Central memory CD8-positive, alpha-beta T cell (primary cell): ENCODE measurements around the gene ZNF554.
"Not testable (repeated sequence)": the region's sequence is repeated elsewhere in the genome, so short reads cannot be mapped to it uniquely, and the experiment has no call there.

Source experiments
- ATAC-seq: fragments of 150-1000 bp; cut with Tn5 transposase; replicated peaks from 2 replicates; pipeline ENCODE4 v1.10.0; 2022; ENCODE audit warnings: mild to moderate bottlenecking, moderate FRiP score, moderate number of reproducible peaks; ENCODE audit not compliant: poor library complexity, severe bottlenecking; ENCODE audit errors: extremely low read depth
- DNase-seq, 2 donors: peaks; one replicate each; pipeline ENCODE4 v3.0.0; 2021; ENCODE audit warnings: low spot score in 2 of 2
- H3K27ac Mint-ChIP-seq: one replicate; pipeline ENCODE4 v1.8.0; 2022; ENCODE audit warnings: low read depth, mild to moderate bottlenecking, moderate library complexity, mixed read lengths
- H3K27me3 Mint-ChIP-seq: one replicate; pipeline ENCODE4 v1.8.0; 2022; ENCODE audit warnings: mixed read lengths
- H3K36me3 Mint-ChIP-seq: one replicate; pipeline ENCODE4 v1.8.0; 2022; ENCODE audit warnings: mild to moderate bottlenecking, moderate library complexity, mixed read lengths; ENCODE audit not compliant: insufficient read depth
- H3K4me1 Mint-ChIP-seq: one replicate; pipeline ENCODE4 v1.8.0; 2022; ENCODE audit warnings: mixed read lengths
- H3K4me3 Mint-ChIP-seq: one replicate; pipeline ENCODE4 v1.8.0; 2022; ENCODE audit warnings: mild to moderate bottlenecking, moderate library complexity, mixed read lengths
- H3K9me3 Mint-ChIP-seq: one replicate; pipeline ENCODE4 v1.8.0; 2022; ENCODE audit warnings: mixed read lengths

The ZNF554 gene

GRCh38 chr19:2813235-2814160 is 6.2 kb upstream of the ZNF554 start:
- Mint-ChIP-seq H3K4me3 (no peak overlapping the region), H3K9me3 (no peaks in the 10 kb centered on the region), H3K27me3 (no peaks in the 10 kb centered on the region), H3K4me1 (no peaks in the 10 kb centered on the region), H3K36me3 (peaks cover 1% of the 10 kb centered on the region), H3K27ac (no peak overlapping the region)
- no peak for DNase-seq
- ATAC-seq = no peak

- H3K27me3 Mint-ChIP-seq = no peaks in the 10 kb centered on the region
- no peaks in the 10 kb centered on the region for H3K9me3 Mint-ChIP-seq
- ATAC-seq (no peak), DNase-seq (no peak)
- no peak overlapping the region for H3K27ac Mint-ChIP-seq
- H3K4me3 Mint-ChIP-seq = no peak overlapping the region
- H3K36me3 Mint-ChIP-seq = peaks cover 1% of the 10 kb centered on the region
- no peaks in the 10 kb centered on the region for H3K4me1 Mint-ChIP-seq
Measured at GRCh38 chr19:2814426-2814825, 5.2 kb upstream of the ZNF554 start.

DNA sequence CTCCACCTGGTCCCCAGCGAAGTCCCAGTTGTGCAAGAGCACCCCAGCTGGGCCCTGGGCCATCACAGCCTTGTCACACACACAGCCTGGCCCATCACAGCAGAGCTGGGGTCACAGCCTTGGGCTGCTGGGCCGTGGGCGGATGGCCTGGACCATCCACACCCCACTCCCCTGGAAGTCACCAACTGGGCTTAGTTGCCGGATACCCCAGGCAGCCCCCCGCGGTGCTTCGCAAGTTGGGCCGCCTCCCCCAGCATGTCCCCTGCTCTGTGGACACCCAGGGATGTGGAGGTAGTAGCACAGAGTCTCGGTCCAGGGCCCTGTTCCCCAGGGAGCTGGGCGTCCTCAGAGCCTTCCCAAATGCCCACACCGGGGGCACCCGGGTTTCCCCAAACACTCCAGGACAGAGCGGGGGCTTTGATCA is 4.5 kb upstream of the ZNF554 start:
- DNase-seq (no peak), ATAC-seq (no peak)
- peaks cover 4% of the 10 kb centered on the region for H3K36me3 Mint-ChIP-seq
- no peak overlapping the region for H3K27ac Mint-ChIP-seq
- H3K4me1 Mint-ChIP-seq = no peaks in the 10 kb centered on the region
- H3K27me3 Mint-ChIP-seq = no peaks in the 10 kb centered on the region
- no peak overlapping the region for H3K4me3 Mint-ChIP-seq
- no peaks in the 10 kb centered on the region for H3K9me3 Mint-ChIP-seq

- peaks cover 2% of the 10 kb centered on the region for H3K4me1 Mint-ChIP-seq
- H3K4me3 Mint-ChIP-seq = no peak overlapping the region
- H3K27me3 Mint-ChIP-seq = no peaks in the 10 kb centered on the region
- ATAC-seq (no peak), DNase-seq (no peak)
- no peak overlapping the region for H3K27ac Mint-ChIP-seq
- no peaks in the 10 kb centered on the region for H3K9me3 Mint-ChIP-seq
- peaks cover 5% of the 10 kb centered on the region for H3K36me3 Mint-ChIP-seq
Measured at GRCh38 chr19:2815923-2816322, 3.7 kb upstream of the ZNF554 start.

DNA sequence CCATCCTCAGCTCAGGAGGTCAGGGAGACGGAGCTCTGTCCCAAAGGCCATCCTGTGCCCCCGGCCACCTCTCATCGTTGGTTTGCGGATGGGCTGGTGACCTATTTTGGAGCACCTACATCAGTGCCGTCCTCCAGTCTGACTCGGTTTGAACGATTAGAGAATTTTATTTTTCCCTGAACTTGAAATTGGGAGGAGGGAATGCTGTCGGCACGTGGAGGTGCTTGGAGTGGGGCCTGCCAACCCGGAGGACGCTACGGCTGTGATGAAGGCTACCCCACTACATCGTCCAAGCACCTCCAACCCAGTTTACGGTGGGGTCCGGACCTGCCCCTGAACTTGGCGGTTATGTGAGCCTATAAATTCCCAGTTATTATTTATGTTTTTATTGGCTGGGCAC is 3.0 kb upstream of the ZNF554 start:
- Mint-ChIP-seq H3K9me3 (no peaks in the 10 kb centered on the region), H3K4me1 (peaks cover 5% of the 10 kb centered on the region), H3K27me3 (no peaks in the 10 kb centered on the region), H3K27ac (no peak overlapping the region), H3K4me3 (no peak overlapping the region), H3K36me3 (peaks cover 5% of the 10 kb centered on the region)
- DNase-seq = no peak
- no peak for ATAC-seq

DNA sequence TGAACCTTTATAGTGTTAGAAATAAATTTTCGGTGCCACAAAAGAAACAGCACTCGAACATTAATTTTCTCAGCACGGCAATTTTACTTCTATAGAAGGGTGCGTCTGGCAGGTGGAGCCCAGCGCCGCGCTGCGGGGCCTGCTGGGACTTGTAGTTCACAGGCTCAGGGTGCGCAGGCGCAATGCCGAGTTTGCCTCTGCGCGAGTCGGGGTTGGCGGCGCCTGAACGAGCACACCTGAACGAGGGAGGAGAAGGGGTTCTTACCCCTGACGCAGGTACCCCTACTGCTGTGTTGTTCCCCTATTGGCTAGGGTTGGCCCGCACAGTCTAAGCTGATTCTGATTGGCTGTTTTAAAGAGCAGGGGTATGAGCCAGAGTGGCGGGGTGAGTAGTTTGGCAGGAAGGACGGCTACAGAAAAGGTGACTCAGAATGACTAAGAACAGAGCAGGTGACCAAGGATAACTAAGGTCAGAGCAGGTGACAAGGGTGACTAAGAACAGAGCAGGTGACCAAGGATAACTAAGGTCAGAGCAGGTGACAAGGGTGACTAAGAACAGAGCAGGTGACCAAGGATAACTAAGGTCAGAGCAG is 2.3 kb upstream of the ZNF554 start:
- not testable (repeated sequence) for H3K9me3 Mint-ChIP-seq, H3K27ac Mint-ChIP-seq

GRCh38 chr19:2820112-2820702 is 539 bp downstream of the ZNF554 start:
- H3K4me3 Mint-ChIP-seq = peak overlapping the region; percentile 81
- peak overlapping the region; percentile 49 for H3K27ac Mint-ChIP-seq
- H3K9me3 Mint-ChIP-seq = no peaks in the 10 kb centered on the region
- no peaks in the 10 kb centered on the region for H3K27me3 Mint-ChIP-seq
- DNase-seq = no peak
- H3K36me3 Mint-ChIP-seq = peaks cover 5% of the 10 kb centered on the region
- peaks cover 5% of the 10 kb centered on the region for H3K4me1 Mint-ChIP-seq
- ATAC-seq = peak; percentile 26

More for the DNA sequence above, 2.3 kb upstream of the ZNF554 start:
- not testable (repeated sequence) for ATAC-seq, H3K27me3 Mint-ChIP-seq, DNase-seq, H3K4me1 Mint-ChIP-seq, H3K4me3 Mint-ChIP-seq, H3K36me3 Mint-ChIP-seq

DNA sequence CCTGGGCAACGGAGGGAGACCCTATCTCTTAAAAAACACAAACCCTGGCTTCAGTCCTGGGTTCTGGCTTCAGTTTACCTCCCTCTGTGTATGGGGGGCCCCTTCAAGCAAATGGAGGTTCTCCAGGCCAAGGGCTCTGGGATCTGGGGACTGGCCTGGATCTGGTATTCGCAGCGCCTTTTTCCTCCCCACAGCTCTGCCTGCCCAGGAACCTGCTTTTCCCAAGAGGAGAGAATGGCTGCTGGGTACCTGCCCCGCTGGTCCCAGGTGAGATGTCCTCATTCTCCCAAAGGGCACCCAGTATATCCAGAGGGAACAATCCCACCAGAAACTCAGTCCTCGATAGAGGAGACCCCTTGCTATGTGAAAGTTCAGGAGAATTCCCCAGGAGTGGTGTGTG is 3.2 kb downstream of the ZNF554 start:
- no peak overlapping the region for H3K27ac Mint-ChIP-seq

DNA sequence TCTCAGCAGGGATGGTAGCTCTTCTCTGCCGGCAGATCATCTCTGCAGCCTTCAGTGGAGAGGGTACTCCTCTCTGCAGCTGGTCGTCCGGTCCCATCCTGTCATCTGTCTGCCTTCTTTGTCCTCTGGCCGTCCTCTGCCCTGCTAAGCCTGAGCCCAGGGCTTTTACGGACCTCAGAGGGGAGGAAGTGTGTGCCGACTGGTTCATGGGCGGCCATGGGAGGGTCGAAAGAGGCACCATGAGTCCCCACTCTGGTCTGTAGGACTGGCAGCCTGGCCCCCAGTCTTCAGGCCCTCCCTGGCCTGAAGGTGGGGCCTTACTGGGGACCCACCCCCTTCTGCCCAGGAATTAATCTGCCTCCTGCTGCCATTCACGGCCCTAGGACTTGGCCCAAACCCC is 4.0 kb downstream of the ZNF554 start:
- ATAC-seq (no peak), DNase-seq (no peak)
- H3K27me3 Mint-ChIP-seq = no peaks in the 10 kb centered on the region
- no peak overlapping the region for H3K27ac Mint-ChIP-seq
- peaks cover 5% of the 10 kb centered on the region for H3K4me1 Mint-ChIP-seq
- no peaks in the 10 kb centered on the region for H3K9me3 Mint-ChIP-seq
- peaks cover 4% of the 10 kb centered on the region for H3K36me3 Mint-ChIP-seq
- H3K4me3 Mint-ChIP-seq = no peak overlapping the region

More for the DNA sequence above, 3.2 kb downstream of the ZNF554 start:
- no peaks in the 10 kb centered on the region for H3K27me3 Mint-ChIP-seq
- H3K36me3 Mint-ChIP-seq = peaks cover 5% of the 10 kb centered on the region
- ATAC-seq (no peak), DNase-seq (no peak)
- no peak overlapping the region for H3K4me3 Mint-ChIP-seq
- H3K9me3 Mint-ChIP-seq = no peaks in the 10 kb centered on the region
- peaks cover 5% of the 10 kb centered on the region for H3K4me1 Mint-ChIP-seq

DNA sequence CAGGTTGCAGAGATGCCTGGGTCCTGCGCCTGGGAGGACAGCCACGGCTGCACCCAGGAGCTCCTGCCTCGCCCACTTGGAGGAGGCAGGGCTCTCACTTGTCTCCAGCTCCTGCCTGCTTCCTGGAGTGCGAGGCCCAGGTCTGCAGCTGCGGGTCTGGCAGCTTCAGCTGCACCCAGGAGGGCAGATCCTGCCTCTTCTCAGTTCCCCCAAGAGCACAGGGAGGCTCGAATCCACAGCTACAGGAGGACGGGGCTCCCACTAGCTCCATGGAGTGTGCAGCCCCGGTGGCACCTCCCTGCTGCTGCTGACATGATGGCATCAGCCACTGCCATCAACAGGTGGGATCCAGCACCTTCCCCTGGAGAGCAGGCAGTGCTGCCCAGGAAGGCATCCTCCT is 4.5 kb downstream of the ZNF554 start:
- no peaks in the 10 kb centered on the region for H3K9me3 Mint-ChIP-seq
- DNase-seq (no peak), ATAC-seq (no peak)
- peaks cover 5% of the 10 kb centered on the region for H3K4me1 Mint-ChIP-seq
- peaks cover 4% of the 10 kb centered on the region for H3K36me3 Mint-ChIP-seq
- H3K27ac Mint-ChIP-seq = no peak overlapping the region
- H3K27me3 Mint-ChIP-seq = no peaks in the 10 kb centered on the region
- H3K4me3 Mint-ChIP-seq = no peak overlapping the region

GRCh38 chr19:2827022-2827421 is 7.4 kb downstream of the ZNF554 start:
- H3K4me1 Mint-ChIP-seq = no peaks in the 10 kb centered on the region
- no peak for DNase-seq
- no peaks in the 10 kb centered on the region for H3K36me3 Mint-ChIP-seq
- H3K9me3 Mint-ChIP-seq = no peaks in the 10 kb centered on the region
- H3K27ac Mint-ChIP-seq = no peak overlapping the region
- H3K27me3 Mint-ChIP-seq = no peaks in the 10 kb centered on the region
- H3K4me3 Mint-ChIP-seq = no peak overlapping the region
- ATAC-seq = no peak

DNA sequence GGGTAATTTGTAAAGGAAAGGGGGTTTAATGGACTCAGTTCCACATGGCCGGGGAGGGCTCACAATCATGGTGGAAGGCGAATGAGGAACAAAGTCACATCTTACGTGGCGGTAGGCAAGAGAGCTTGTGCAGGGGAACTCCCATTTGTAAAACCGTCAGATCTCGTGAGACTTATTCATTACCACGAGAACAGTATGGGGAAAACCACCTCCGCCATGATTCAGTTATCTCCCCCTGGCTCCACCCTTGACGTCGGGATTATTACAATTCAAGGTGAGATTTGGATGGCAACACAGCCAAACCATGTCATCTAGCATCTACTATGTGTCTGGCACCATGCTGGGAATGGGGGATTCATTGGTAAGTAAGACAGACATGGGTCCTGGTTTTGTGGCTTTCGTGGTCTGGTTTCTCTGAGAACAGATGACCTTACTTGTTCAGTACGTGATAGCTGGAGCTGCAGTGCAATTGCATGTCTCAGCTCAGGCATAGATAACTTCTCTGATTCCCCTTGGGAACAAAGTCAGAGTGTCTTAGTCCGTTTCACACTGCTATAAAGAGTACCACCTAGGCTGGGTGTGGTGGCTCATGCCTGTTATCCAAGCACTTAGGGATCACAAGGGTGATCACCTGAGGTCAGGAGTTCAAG is 8.3 kb downstream of the ZNF554 start:
- Mint-ChIP-seq H3K4me3 (no peak overlapping the region), H3K27ac (no peak overlapping the region), H3K36me3 (no peaks in the 10 kb centered on the region), H3K4me1 (no peaks in the 10 kb centered on the region), H3K9me3 (peaks cover 4% of the 10 kb centered on the region), H3K27me3 (no peaks in the 10 kb centered on the region)
- DNase-seq = no peak
- no peak for ATAC-seq
